A549 (cell line): ENCODE results near the gene RNF5. TPM values are rescaled to one million over a fixed set of nuclear protein-coding genes. Genes with fewer than 3 reads are reported as not detected.
"Not testable (repeated sequence)": the region's sequence is repeated elsewhere in the genome, so short reads cannot be mapped to it uniquely, and the experiment has no call there.

Experiments
- ATAC-seq, 2 experiments: fragments of 200-7000 bp in 1 of 2; fragments of >200 bp in 1 of 2; cut with Nextera tagmentation in 1 of 2; cut with Tn5 transposase in 1 of 2; 3 replicates each; pipeline versions ENCODE4 v1.8.0 to v1.9.1; 2018 to 2020; ENCODE audit warnings: mild to moderate bottlenecking in 1 of 2, moderate library complexity in 1 of 2
- CTCF ChIA-PET: fragments of 300-600 bp; sonication (Branson Sonifier 250); formaldehyde crosslinking; extraction: SDS; loops from one replicate; lab custom pipeline; 2021; ENCODE audit warnings: antibody characterized with exemption, inconsistent platforms; lab: Yijun Ruan, JAX
- POLR2A ChIA-PET: fragments of 350-600 bp; formaldehyde crosslinking; extraction: SDS; loops from one replicate; lab custom pipeline; 2021; ENCODE audit warnings: antibody characterized with exemption, inconsistent platforms; lab: Yijun Ruan, JAX
- DNase-seq, 2 experiments: peaks; one replicate each; pipeline versions ENCODE4 v3.0.0 to v3.0.0-alpha.2; 2011 to 2016; ENCODE audit warnings: low read depth in 1 of 2, low spot score in 1 of 2
- FAIRE-seq: peaks from 2 replicates; lab custom pipeline; 2011; peaks lifted over from hg19 to GRCh38; lab: Jason Lieb, UNC
- H3K27ac ChIP-seq, 2 experiments: fragments of >200 bp; sonication (Bioruptor Twin); formaldehyde crosslinking; 3 replicates each; pipeline ENCODE4 v1.5.1; 2016 to 2017
- H3K4me1 ChIP-seq: fragments of >200 bp; sonication (Bioruptor Twin); formaldehyde crosslinking; 3 replicates; pipeline ENCODE4 v1.6.1; 2016
- H3K4me2 ChIP-seq: fragments of >200 bp; sonication (Bioruptor Twin); formaldehyde crosslinking; 3 replicates; pipeline ENCODE4 v1.6.1; 2016
- H3K4me3 ChIP-seq: fragments of >200 bp; sonication (Bioruptor Twin); formaldehyde crosslinking; 3 replicates; pipeline ENCODE4 v1.5.1; 2016
- H3K9me3 ChIP-seq: fragments of >200 bp; sonication (Bioruptor Twin); formaldehyde crosslinking; 3 replicates; pipeline ENCODE4 v1.6.1; 2016
- BHLHE40 ChIP-seq: IDR thresholded peaks from 2 replicates; pipeline ENCODE4 v1.6.1; 2012; ENCODE audit warnings: low read depth, low read length, inconsistent platforms
- CBX2 ChIP-seq: fragments of 200-600 bp; sonication (generic); IDR thresholded peaks from 2 replicates; pipeline ENCODE4 v1.6.1; 2016; ENCODE audit warnings: low read depth, mild to moderate bottlenecking, borderline replicate concordance
- CBX8 ChIP-seq: fragments of 200-600 bp; sonication (generic); IDR thresholded peaks from 2 replicates; pipeline ENCODE4 v1.6.1; 2016
- CHD2 ChIP-seq: fragments of 150-350 bp; IDR thresholded peaks from 2 replicates; pipeline ENCODE4 v1.6.1; 2014; ENCODE audit warnings: low read length; ENCODE audit not compliant: partially characterized antibody
- CHD4 ChIP-seq: fragments of 200-600 bp; sonication (generic); IDR thresholded peaks from 2 replicates; pipeline ENCODE4 v1.6.1; 2016; ENCODE audit warnings: antibody characterized with exemption, mild to moderate bottlenecking, borderline replicate concordance
- JUN ChIP-seq, 2 experiments: fragments of >200 bp; sonication (Bioruptor Twin); formaldehyde crosslinking; IDR thresholded peaks; 2 replicates in 1 of 2; 3 replicates in 1 of 2; pipeline ENCODE4 v1.6.1; 2016 to 2017
- MAFK ChIP-seq: fragments of 450-650 bp; IDR thresholded peaks from 2 replicates; pipeline ENCODE4 v1.6.1; 2014; ENCODE audit not compliant: partially characterized antibody
- MYC ChIP-seq: IDR thresholded peaks from 2 replicates; pipeline ENCODE4 v1.6.1; 2012; ENCODE audit warnings: mild to moderate bottlenecking, inconsistent platforms, low read length, improper control_type of control experiment, borderline replicate concordance
- POLR2A ChIP-seq: IDR thresholded peaks from 2 replicates; pipeline ENCODE4 v1.6.1; 2012; ENCODE audit warnings: mild to moderate bottlenecking, low read length
- RAD21 ChIP-seq, 2 experiments: fragments of >200 bp in 1 of 2; sonication (Bioruptor Twin) in 1 of 2; formaldehyde crosslinking in 1 of 2; IDR thresholded peaks in 1 of 2; conservative IDR thresholded peaks in 1 of 2; 2 replicates in 1 of 2; 3 replicates in 1 of 2; pipeline ENCODE4 v1.6.1; 2012 to 2018; ENCODE audit warnings: inconsistent platforms in 1 of 2
- RNF2 ChIP-seq: fragments of 200-600 bp; sonication (generic); IDR thresholded peaks from 2 replicates; pipeline ENCODE4 v1.6.1; 2016; ENCODE audit warnings: low read depth, mild to moderate bottlenecking, antibody characterized with exemption, moderate library complexity, borderline replicate concordance
- SMC3 ChIP-seq: fragments of >200 bp; sonication (Bioruptor Twin); formaldehyde crosslinking; IDR thresholded peaks from 3 replicates; pipeline ENCODE4 v1.6.1; 2018; ENCODE audit warnings: inconsistent platforms
- ZFP36 ChIP-seq: fragments of 450-650 bp; IDR thresholded peaks from 2 replicates; pipeline ENCODE4 v1.6.1; 2014; ENCODE audit warnings: borderline replicate concordance; ENCODE audit not compliant: partially characterized antibody
- WGBS: methylation state at CpG from one replicate; pipeline ENCODE4 v1.1.6; 2017; ENCODE audit errors: missing lambda C conversion rate; 5-methylcytosine and 5-hydroxymethylcytosine counted together
- polyA plus RNA-seq, 4 experiments: library from polyadenylated mRNA; depleted of rRNA in 3 of 4; stranded (reverse); fragments of >200 nt; fragmentation: RNase III in 1 of 4; extraction: RNeasy Plus Mini Kit Qiagen cat#74134 plus additional on column Dnase treatment in 1 of 4; gene quantifications; 2 replicates in 3 of 4; 3 replicates in 1 of 4; pipeline ENCODE4 v1.2.3, GENCODE V29; 2011 to 2017
- TF ChIP-seq, protein P1 (sequence below): fragments of 250-450 bp; sonication (Bioruptor Pico); IDR thresholded peaks from 2 replicates; pipeline ENCODE4 v1.5.0; 2021; ENCODE audit warnings: mild to moderate bottlenecking, moderate library complexity, borderline replicate concordance
- TF ChIP-seq, protein P2 (sequence below): fragments of 250-450 bp; sonication (Bioruptor Pico); IDR thresholded peaks from 2 replicates; pipeline ENCODE4 v1.5.0; 2020; ENCODE audit warnings: low read depth, mild to moderate bottlenecking, moderate library complexity
- TF ChIP-seq, protein P3 (sequence below): fragments of >200 bp; sonication (Bioruptor Twin); formaldehyde crosslinking; IDR thresholded peaks from 3 replicates; pipeline ENCODE4 v1.6.1; 2016
- TF ChIP-seq, protein P4 (sequence below): fragments of 200-600 bp; sonication (generic); IDR thresholded peaks from 2 replicates; pipeline ENCODE4 v1.6.1; 2016; ENCODE audit warnings: antibody characterized with exemption, mild to moderate bottlenecking, moderate library complexity
- TF ChIP-seq, protein P5 (sequence below): fragments of >200 bp; sonication (Bioruptor Twin); formaldehyde crosslinking; IDR thresholded peaks from 2 replicates; pipeline ENCODE4 v1.6.1; 2016

The RNF5 gene
- polyA plus RNA-seq, 2 of the 4 experiments (the other 2 are of a cell fraction), result 54.1 to 62.7 TPM

DNA sequence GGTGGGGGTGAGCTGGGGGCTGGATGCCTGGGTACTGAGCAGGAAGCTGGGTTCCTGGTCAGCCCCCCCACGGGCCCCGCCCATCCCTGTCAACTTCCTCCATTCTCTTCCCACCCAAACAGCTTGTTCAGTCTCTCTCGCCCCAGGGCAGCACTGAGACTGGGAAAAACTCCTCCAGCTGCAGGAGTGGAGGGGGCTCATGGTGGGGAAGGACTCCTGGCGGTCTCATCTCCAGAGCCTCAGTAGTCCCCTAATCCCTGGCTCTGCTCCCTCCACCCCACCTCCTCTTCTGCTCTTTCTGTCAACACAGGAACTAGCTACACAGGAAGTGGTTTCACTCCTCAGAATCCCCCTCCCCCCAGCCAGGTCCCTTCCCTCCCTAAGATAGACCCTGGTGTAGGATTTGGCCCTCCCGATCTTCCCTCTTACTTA, 14.4 kb downstream of the RNF5 start, which contains the start of gene GPSM3:
GPSM3 (minus strand) TSS at position 36 of the 432 bp plus-strand sequence. CDS start 130 bp downstream, outside the sequence.
- H3K4me1 ChIP-seq, result peaks cover 39% of the 10 kb centered on the region
- TF ChIP-seq RNF2, result no peak
- TF ChIP-seq POLR2A, result no peak
- TF ChIP-seq, protein P1, sequence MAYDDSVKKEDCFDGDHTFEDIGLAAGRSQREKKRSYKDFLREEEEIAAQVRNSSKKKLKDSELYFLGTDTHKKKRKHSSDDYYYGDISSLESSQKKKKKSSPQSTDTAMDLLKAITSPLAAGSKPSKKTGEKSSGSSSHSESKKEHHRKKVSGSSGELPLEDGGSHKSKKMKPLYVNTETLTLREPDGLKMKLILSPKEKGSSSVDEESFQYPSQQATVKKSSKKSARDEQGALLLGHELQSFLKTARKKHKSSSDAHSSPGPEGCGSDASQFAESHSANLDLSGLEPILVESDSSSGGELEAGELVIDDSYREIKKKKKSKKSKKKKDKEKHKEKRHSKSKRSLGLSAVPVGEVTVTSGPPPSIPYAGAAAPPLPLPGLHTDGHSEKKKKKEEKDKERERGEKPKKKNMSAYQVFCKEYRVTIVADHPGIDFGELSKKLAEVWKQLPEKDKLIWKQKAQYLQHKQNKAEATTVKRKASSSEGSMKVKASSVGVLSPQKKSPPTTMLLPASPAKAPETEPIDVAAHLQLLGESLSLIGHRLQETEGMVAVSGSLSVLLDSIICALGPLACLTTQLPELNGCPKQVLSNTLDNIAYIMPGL (CRISPR knock-in tag), result no peak
- TF ChIP-seq CBX2, result no peak
- TF ChIP-seq JUN (IDR thresholded peaks at IDR 0.05), result no peak
- no peak for TF ChIP-seq CHD2
- TF ChIP-seq MYC, result no peak
- no peak for TF ChIP-seq SMC3
- TF ChIP-seq, protein P2, sequence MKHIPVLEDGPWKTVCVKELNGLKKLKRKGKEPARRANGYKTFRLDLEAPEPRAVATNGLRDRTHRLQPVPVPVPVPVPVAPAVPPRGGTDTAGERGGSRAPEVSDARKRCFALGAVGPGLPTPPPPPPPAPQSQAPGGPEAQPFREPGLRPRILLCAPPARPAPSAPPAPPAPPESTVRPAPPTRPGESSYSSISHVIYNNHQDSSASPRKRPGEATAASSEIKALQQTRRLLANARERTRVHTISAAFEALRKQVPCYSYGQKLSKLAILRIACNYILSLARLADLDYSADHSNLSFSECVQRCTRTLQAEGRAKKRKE, result no peak
- TF ChIP-seq MAFK, result no peak
- no peak for TF ChIP-seq BHLHE40
- TF ChIP-seq CHD4, result no peak
- no peak for TF ChIP-seq RAD21 (conservative IDR thresholded peaks at IDR 0.05 in 1 of 2, IDR thresholded peaks at IDR 0.05 in 1 of 2)
- no peak for TF ChIP-seq CBX8
- TF ChIP-seq, protein P3, sequence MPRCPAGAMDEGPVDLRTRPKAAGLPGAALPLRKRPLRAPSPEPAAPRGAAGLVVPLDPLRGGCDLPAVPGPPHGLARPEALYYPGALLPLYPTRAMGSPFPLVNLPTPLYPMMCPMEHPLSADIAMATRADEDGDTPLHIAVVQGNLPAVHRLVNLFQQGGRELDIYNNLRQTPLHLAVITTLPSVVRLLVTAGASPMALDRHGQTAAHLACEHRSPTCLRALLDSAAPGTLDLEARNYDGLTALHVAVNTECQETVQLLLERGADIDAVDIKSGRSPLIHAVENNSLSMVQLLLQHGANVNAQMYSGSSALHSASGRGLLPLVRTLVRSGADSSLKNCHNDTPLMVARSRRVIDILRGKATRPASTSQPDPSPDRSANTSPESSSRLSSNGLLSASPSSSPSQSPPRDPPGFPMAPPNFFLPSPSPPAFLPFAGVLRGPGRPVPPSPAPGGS, result no peak
- TF ChIP-seq, protein P4, sequence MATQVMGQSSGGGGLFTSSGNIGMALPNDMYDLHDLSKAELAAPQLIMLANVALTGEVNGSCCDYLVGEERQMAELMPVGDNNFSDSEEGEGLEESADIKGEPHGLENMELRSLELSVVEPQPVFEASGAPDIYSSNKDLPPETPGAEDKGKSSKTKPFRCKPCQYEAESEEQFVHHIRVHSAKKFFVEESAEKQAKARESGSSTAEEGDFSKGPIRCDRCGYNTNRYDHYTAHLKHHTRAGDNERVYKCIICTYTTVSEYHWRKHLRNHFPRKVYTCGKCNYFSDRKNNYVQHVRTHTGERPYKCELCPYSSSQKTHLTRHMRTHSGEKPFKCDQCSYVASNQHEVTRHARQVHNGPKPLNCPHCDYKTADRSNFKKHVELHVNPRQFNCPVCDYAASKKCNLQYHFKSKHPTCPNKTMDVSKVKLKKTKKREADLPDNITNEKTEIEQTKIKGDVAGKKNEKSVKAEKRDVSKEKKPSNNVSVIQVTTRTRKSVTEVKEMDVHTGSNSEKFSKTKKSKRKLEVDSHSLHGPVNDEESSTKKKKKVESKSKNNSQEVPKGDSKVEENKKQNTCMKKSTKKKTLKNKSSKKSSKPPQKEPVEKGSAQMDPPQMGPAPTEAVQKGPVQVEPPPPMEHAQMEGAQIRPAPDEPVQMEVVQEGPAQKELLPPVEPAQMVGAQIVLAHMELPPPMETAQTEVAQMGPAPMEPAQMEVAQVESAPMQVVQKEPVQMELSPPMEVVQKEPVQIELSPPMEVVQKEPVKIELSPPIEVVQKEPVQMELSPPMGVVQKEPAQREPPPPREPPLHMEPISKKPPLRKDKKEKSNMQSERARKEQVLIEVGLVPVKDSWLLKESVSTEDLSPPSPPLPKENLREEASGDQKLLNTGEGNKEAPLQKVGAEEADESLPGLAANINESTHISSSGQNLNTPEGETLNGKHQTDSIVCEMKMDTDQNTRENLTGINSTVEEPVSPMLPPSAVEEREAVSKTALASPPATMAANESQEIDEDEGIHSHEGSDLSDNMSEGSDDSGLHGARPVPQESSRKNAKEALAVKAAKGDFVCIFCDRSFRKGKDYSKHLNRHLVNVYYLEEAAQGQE, result no peak
- TF ChIP-seq, protein P5, sequence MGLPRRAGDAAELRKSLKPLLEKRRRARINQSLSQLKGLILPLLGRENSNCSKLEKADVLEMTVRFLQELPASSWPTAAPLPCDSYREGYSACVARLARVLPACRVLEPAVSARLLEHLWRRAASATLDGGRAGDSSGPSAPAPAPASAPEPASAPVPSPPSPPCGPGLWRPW, result no peak
- no peak for TF ChIP-seq ZFP36
- ATAC-seq (no peak), FAIRE-seq (no peak), DNase-seq (no peak)
- ChIA-PET CTCF (interaction anchor here (0.6 to 2.3 kb wide), 4 partner anchors 38 to 164 kb away, joined by 3 to 10 read pairs (median 4); no protein-coding TSS in a partner anchor), POLR2A (no interaction called here)
- no peak within 1 kb of the TSS for H3K4me3 ChIP-seq
- H3K27ac ChIP-seq, result peak within 1 kb of the TSS; percentile 30 to 100; a peak in 4 of 6 replicates
- 77% methylated on average over 5 of the region's 5 CpGs for WGBS
- peak within 1 kb of the TSS; percentile 23; the same call in 1 of the 3 replicates for H3K4me2 ChIP-seq
- H3K9me3 ChIP-seq, result no peaks in the 10 kb centered on the region

DNA sequence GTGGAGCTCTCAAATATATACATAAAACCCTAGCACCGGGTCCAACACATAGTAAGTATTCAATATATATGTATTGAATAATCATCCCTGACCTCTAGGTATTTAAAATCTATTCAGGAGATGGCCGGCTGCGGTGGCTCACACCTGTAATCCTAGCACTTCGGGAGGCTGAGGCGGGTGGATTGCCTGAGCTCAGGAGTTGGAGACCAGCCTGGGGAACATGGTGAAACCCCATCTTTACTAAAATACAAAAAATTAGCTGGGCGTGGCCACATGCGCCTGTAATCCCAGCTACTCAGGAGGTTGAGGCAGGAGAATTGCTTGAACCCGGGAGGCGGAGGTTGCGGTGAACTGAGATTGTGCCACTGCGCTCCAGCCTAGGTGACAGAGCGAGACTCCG, 14.9 kb downstream of the RNF5 start:
- H3K4me3 ChIP-seq, POLR2A ChIA-PET, FAIRE-seq, H3K4me2 ChIP-seq, DNase-seq, H3K9me3 ChIP-seq, H3K27ac ChIP-seq, ATAC-seq: not testable (repeated sequence)
- WGBS, result 86% methylated on average over 9 of the region's 13 CpGs
- CTCF ChIA-PET, result interaction anchor here (1.2 to 2.3 kb wide), 2 partner anchors 68 to 75 kb away, joined by 4 to 10 read pairs; no protein-coding TSS in a partner anchor
- peaks cover 39% of the 10 kb centered on the region for H3K4me1 ChIP-seq
